IPS-15b (cell line): Measurements from ENCODE around the gene CCDC91.

Experiments used
- H3K27me3 ChIP-seq: one replicate; pipeline ENCODE4 v1.6.1; 2013; ENCODE audit warnings: low read length; ENCODE audit not compliant: control insufficient read depth, insufficient read depth
- H3K36me3 ChIP-seq: one replicate; pipeline ENCODE4 v1.6.1; 2013; ENCODE audit warnings: low read length; ENCODE audit not compliant: control insufficient read depth, insufficient read depth
- H3K4me1 ChIP-seq: one replicate; pipeline ENCODE4 v1.6.1; 2013; ENCODE audit warnings: mild to moderate bottlenecking, low read length; ENCODE audit not compliant: control insufficient read depth, insufficient read depth
- H3K4me3 ChIP-seq: one replicate; pipeline ENCODE4 v1.5.1; 2013; ENCODE audit warnings: low read depth, low read length
- H3K9ac ChIP-seq: one replicate; pipeline ENCODE4 v1.6.1; 2013; ENCODE audit warnings: low read depth, mild to moderate bottlenecking, low read length
- H3K9me3 ChIP-seq: one replicate; pipeline ENCODE4 v1.6.1; 2013; ENCODE audit warnings: mild to moderate bottlenecking, low read length; ENCODE audit not compliant: control insufficient read depth, insufficient read depth

CCDC91 gene

GRCh38 chr12:28237423-28237822 lies 47.2 kb downstream of the CCDC91 start:
- Histone ChIP-seq H3K27me3 (no peaks in the 10 kb centered on the region), H3K9ac (no peak overlapping the region), H3K36me3 (no peaks in the 10 kb centered on the region), H3K4me1 (peaks cover 2% of the 10 kb centered on the region), H3K4me3 (no peak overlapping the region), H3K9me3 (no peaks in the 10 kb centered on the region)

GRCh38 chr12:28239918-28240317 lies 49.7 kb downstream of the CCDC91 start:
- peaks cover 2% of the 10 kb centered on the region for H3K4me1 ChIP-seq
- H3K4me3 ChIP-seq: no peak overlapping the region
- no peaks in the 10 kb centered on the region for H3K27me3 ChIP-seq
- H3K9ac ChIP-seq: no peak overlapping the region
- no peaks in the 10 kb centered on the region for H3K36me3 ChIP-seq
- H3K9me3 ChIP-seq: no peaks in the 10 kb centered on the region

- Histone ChIP-seq H3K27me3 (no peaks in the 10 kb centered on the region), H3K9me3 (no peaks in the 10 kb centered on the region), H3K36me3 (no peaks in the 10 kb centered on the region), H3K4me1 (peaks cover 2% of the 10 kb centered on the region), H3K4me3 (no peak overlapping the region), H3K9ac (no peak overlapping the region)
Measured at GRCh38 chr12:28240853-28241252, 50.6 kb downstream of the CCDC91 start.

- no peak overlapping the region for H3K9ac ChIP-seq
- H3K4me3 ChIP-seq: no peak overlapping the region
- peaks cover 2% of the 10 kb centered on the region for H3K4me1 ChIP-seq
- no peaks in the 10 kb centered on the region for H3K36me3 ChIP-seq
- no peaks in the 10 kb centered on the region for H3K9me3 ChIP-seq
- no peaks in the 10 kb centered on the region for H3K27me3 ChIP-seq
Measured at GRCh38 chr12:28242129-28242495, 51.9 kb downstream of the CCDC91 start.

GRCh38 chr12:28242496-28243309 lies 52.4 kb downstream of the CCDC91 start:
- Histone ChIP-seq H3K27me3 (no peaks in the 10 kb centered on the region), H3K9ac (no peak overlapping the region), H3K4me1 (peaks cover 2% of the 10 kb centered on the region), H3K4me3 (no peak overlapping the region), H3K9me3 (no peaks in the 10 kb centered on the region), H3K36me3 (no peaks in the 10 kb centered on the region)

GRCh38 chr12:28243310-28243633 lies 53.0 kb downstream of the CCDC91 start:
- Histone ChIP-seq H3K9ac (no peak overlapping the region), H3K27me3 (no peaks in the 10 kb centered on the region), H3K36me3 (no peaks in the 10 kb centered on the region), H3K4me1 (peaks cover 2% of the 10 kb centered on the region), H3K9me3 (no peaks in the 10 kb centered on the region), H3K4me3 (no peak overlapping the region)

GRCh38 chr12:28247806-28248205 lies 57.5 kb downstream of the CCDC91 start:
- no peak overlapping the region for H3K4me3 ChIP-seq
- H3K9me3 ChIP-seq: no peaks in the 10 kb centered on the region
- peaks cover 7% of the 10 kb centered on the region for H3K4me1 ChIP-seq
- H3K27me3 ChIP-seq: no peaks in the 10 kb centered on the region
- H3K9ac ChIP-seq: no peak overlapping the region
- no peaks in the 10 kb centered on the region for H3K36me3 ChIP-seq

- Histone ChIP-seq H3K9me3 (no peaks in the 10 kb centered on the region), H3K36me3 (no peaks in the 10 kb centered on the region), H3K4me1 (peaks cover 7% of the 10 kb centered on the region), H3K4me3 (no peak overlapping the region), H3K9ac (no peak overlapping the region), H3K27me3 (no peaks in the 10 kb centered on the region)
Measured at GRCh38 chr12:28248555-28249145, 58.4 kb downstream of the CCDC91 start.

- H3K27me3 ChIP-seq: no peaks in the 10 kb centered on the region
- no peaks in the 10 kb centered on the region for H3K36me3 ChIP-seq
- H3K9ac ChIP-seq: no peak overlapping the region
- no peaks in the 10 kb centered on the region for H3K9me3 ChIP-seq
- no peak overlapping the region for H3K4me3 ChIP-seq
- peaks cover 7% of the 10 kb centered on the region for H3K4me1 ChIP-seq
Measured at GRCh38 chr12:28253161-28253641, 62.9 kb downstream of the CCDC91 start.

GRCh38 chr12:28257411-28257810 lies 67.2 kb downstream of the CCDC91 start:
- H3K9me3 ChIP-seq: no peaks in the 10 kb centered on the region
- H3K4me3 ChIP-seq: no peak overlapping the region
- H3K4me1 ChIP-seq: no peaks in the 10 kb centered on the region
- H3K36me3 ChIP-seq: no peaks in the 10 kb centered on the region
- no peak overlapping the region for H3K9ac ChIP-seq
- no peaks in the 10 kb centered on the region for H3K27me3 ChIP-seq

GRCh38 chr12:28258998-28259397 lies 68.7 kb downstream of the CCDC91 start:
- H3K27me3 ChIP-seq: no peaks in the 10 kb centered on the region
- H3K9me3 ChIP-seq: no peaks in the 10 kb centered on the region
- no peaks in the 10 kb centered on the region for H3K4me1 ChIP-seq
- H3K9ac ChIP-seq: no peak overlapping the region
- no peak overlapping the region for H3K4me3 ChIP-seq
- H3K36me3 ChIP-seq: no peaks in the 10 kb centered on the region

- no peaks in the 10 kb centered on the region for H3K36me3 ChIP-seq
- no peak overlapping the region for H3K4me3 ChIP-seq
- no peak overlapping the region for H3K9ac ChIP-seq
- H3K4me1 ChIP-seq: no peaks in the 10 kb centered on the region
- no peaks in the 10 kb centered on the region for H3K9me3 ChIP-seq
- no peaks in the 10 kb centered on the region for H3K27me3 ChIP-seq
Measured at GRCh38 chr12:28265435-28266042, 75.3 kb downstream of the CCDC91 start.
